ENCODE results near the gene FXYD6.

FXYD6 gene

GRCh38 chr11:117892651-117893050, 16.2 kb upstream of the FXYD6 start:
- Mint-ChIP-seq H3K27me3 (peaks cover 45% of the 10 kb centered on the region), H3K9me3 (no peaks in the 10 kb centered on the region), H3K36me3 (ENCODE audit: insufficient read depth) (no peaks in the 10 kb centered on the region), H3K27ac (ENCODE audit: low read depth) (no peak overlapping the region), H3K4me3 (no peak overlapping the region), H3K4me1 (no peaks in the 10 kb centered on the region)
- no peak for ATAC-seq (replicated peaks; ENCODE audit: extremely low read depth, poor library complexity, severe bottlenecking)
- no peak for DNase-seq (ENCODE audit: low spot score in 2 of 2)

- no peak overlapping the region for H3K27ac Mint-ChIP-seq (ENCODE audit: low read depth)
- no peaks in the 10 kb centered on the region for H3K4me1 Mint-ChIP-seq
- ATAC-seq (replicated peaks; ENCODE audit: extremely low read depth, poor library complexity, severe bottlenecking): no peak
Observed at GRCh38 chr11:117891362-117891761, 14.9 kb upstream of the FXYD6 start.

GRCh38 chr11:117888139-117888566, 11.7 kb upstream of the FXYD6 start:
- Mint-ChIP-seq H3K27me3 (peaks cover 15% of the 10 kb centered on the region), H3K4me3 (no peak overlapping the region), H3K36me3 (ENCODE audit: insufficient read depth) (no peaks in the 10 kb centered on the region), H3K4me1 (no peaks in the 10 kb centered on the region), H3K27ac (ENCODE audit: low read depth) (no peak overlapping the region), H3K9me3 (no peaks in the 10 kb centered on the region)
- ATAC-seq (replicated peaks; ENCODE audit: extremely low read depth, poor library complexity, severe bottlenecking): no peak
- DNase-seq (ENCODE audit: low spot score in 2 of 2): no peak

More at GRCh38 chr11:117891362-117891761, 14.9 kb upstream of the FXYD6 start:
- Mint-ChIP-seq H3K27me3 (peaks cover 38% of the 10 kb centered on the region), H3K4me3 (no peak overlapping the region), H3K9me3 (no peaks in the 10 kb centered on the region), H3K36me3 (ENCODE audit: insufficient read depth) (no peaks in the 10 kb centered on the region)
- no peak for DNase-seq (ENCODE audit: low spot score in 2 of 2)

- ATAC-seq (replicated peaks; ENCODE audit: extremely low read depth, poor library complexity, severe bottlenecking) (no peak), DNase-seq (ENCODE audit: low spot score in 2 of 2) (no peak)
- H3K4me1 Mint-ChIP-seq: no peaks in the 10 kb centered on the region
- no peaks in the 10 kb centered on the region for H3K9me3 Mint-ChIP-seq
- H3K4me3 Mint-ChIP-seq: no peak overlapping the region
- no peak overlapping the region for H3K27ac Mint-ChIP-seq (ENCODE audit: low read depth)
- peaks cover 16% of the 10 kb centered on the region for H3K27me3 Mint-ChIP-seq
- H3K36me3 Mint-ChIP-seq (ENCODE audit: insufficient read depth): no peaks in the 10 kb centered on the region
Observed at GRCh38 chr11:117887431-117888138, 11.1 kb upstream of the FXYD6 start.

- no peaks in the 10 kb centered on the region for H3K4me1 Mint-ChIP-seq
- H3K36me3 Mint-ChIP-seq (ENCODE audit: insufficient read depth): no peaks in the 10 kb centered on the region
- no peaks in the 10 kb centered on the region for H3K9me3 Mint-ChIP-seq
- DNase-seq (ENCODE audit: low spot score in 2 of 2) (no peak), ATAC-seq (replicated peaks; ENCODE audit: extremely low read depth, poor library complexity, severe bottlenecking) (no peak)
- H3K27ac Mint-ChIP-seq (ENCODE audit: low read depth): no peak overlapping the region
- peaks cover 34% of the 10 kb centered on the region for H3K27me3 Mint-ChIP-seq
- no peak overlapping the region for H3K4me3 Mint-ChIP-seq
Observed at GRCh38 chr11:117885777-117886176, 9.3 kb upstream of the FXYD6 start.

GRCh38 chr11:117884994-117885393, 8.5 kb upstream of the FXYD6 start:
- Mint-ChIP-seq H3K27me3 (peaks cover 42% of the 10 kb centered on the region), H3K27ac (ENCODE audit: low read depth) (no peak overlapping the region), H3K9me3 (no peaks in the 10 kb centered on the region), H3K4me1 (no peaks in the 10 kb centered on the region), H3K36me3 (ENCODE audit: insufficient read depth) (no peaks in the 10 kb centered on the region), H3K4me3 (no peak overlapping the region)
- DNase-seq (ENCODE audit: low spot score in 2 of 2): no peak
- ATAC-seq (replicated peaks; ENCODE audit: extremely low read depth, poor library complexity, severe bottlenecking): no peak

GRCh38 chr11:117883063-117883462, 6.6 kb upstream of the FXYD6 start:
- Mint-ChIP-seq H3K4me3 (no peak overlapping the region), H3K36me3 (ENCODE audit: insufficient read depth) (no peaks in the 10 kb centered on the region), H3K27me3 (peaks cover 52% of the 10 kb centered on the region), H3K27ac (ENCODE audit: low read depth) (no peak overlapping the region), H3K4me1 (no peaks in the 10 kb centered on the region), H3K9me3 (no peaks in the 10 kb centered on the region)
- DNase-seq (ENCODE audit: low spot score in 2 of 2): no peak
- ATAC-seq (replicated peaks; ENCODE audit: extremely low read depth, poor library complexity, severe bottlenecking): no peak

- Mint-ChIP-seq H3K9me3 (no peaks in the 10 kb centered on the region), H3K4me1 (no peaks in the 10 kb centered on the region), H3K36me3 (ENCODE audit: insufficient read depth) (no peaks in the 10 kb centered on the region), H3K27ac (ENCODE audit: low read depth) (no peak overlapping the region), H3K27me3 (peaks cover 53% of the 10 kb centered on the region), H3K4me3 (no peak overlapping the region)
- no peak for ATAC-seq (replicated peaks; ENCODE audit: extremely low read depth, poor library complexity, severe bottlenecking)
- DNase-seq (ENCODE audit: low spot score in 2 of 2): no peak
Observed at GRCh38 chr11:117882311-117882905, 6.0 kb upstream of the FXYD6 start.

GRCh38 chr11:117881217-117881616, 4.8 kb upstream of the FXYD6 start:
- Mint-ChIP-seq H3K4me1 (peaks cover 2% of the 10 kb centered on the region), H3K27me3 (peaks cover 65% of the 10 kb centered on the region), H3K36me3 (ENCODE audit: insufficient read depth) (no peaks in the 10 kb centered on the region), H3K9me3 (no peaks in the 10 kb centered on the region), H3K4me3 (no peak overlapping the region), H3K27ac (ENCODE audit: low read depth) (no peak overlapping the region)
- DNase-seq (ENCODE audit: low spot score in 2 of 2): no peak
- ATAC-seq (replicated peaks; ENCODE audit: extremely low read depth, poor library complexity, severe bottlenecking): no peak

- H3K4me1 Mint-ChIP-seq: peaks cover 12% of the 10 kb centered on the region
- peaks cover 2% of the 10 kb centered on the region for H3K36me3 Mint-ChIP-seq (ENCODE audit: insufficient read depth)
- no peak overlapping the region for H3K27ac Mint-ChIP-seq (ENCODE audit: low read depth)
- no peak for DNase-seq (ENCODE audit: low spot score in 2 of 2)
- no peak for ATAC-seq (replicated peaks; ENCODE audit: extremely low read depth, poor library complexity, severe bottlenecking)
- no peak overlapping the region for H3K4me3 Mint-ChIP-seq
- H3K27me3 Mint-ChIP-seq: peaks cover 79% of the 10 kb centered on the region
- no peaks in the 10 kb centered on the region for H3K9me3 Mint-ChIP-seq
Observed at GRCh38 chr11:117879516-117880480, 3.3 kb upstream of the FXYD6 start.

- Mint-ChIP-seq H3K27ac (ENCODE audit: low read depth) (no peak overlapping the region), H3K27me3 (peaks cover 87% of the 10 kb centered on the region), H3K4me1 (peaks cover 18% of the 10 kb centered on the region), H3K9me3 (no peaks in the 10 kb centered on the region), H3K4me3 (no peak overlapping the region), H3K36me3 (ENCODE audit: insufficient read depth) (peaks cover 2% of the 10 kb centered on the region)
- ATAC-seq (replicated peaks; ENCODE audit: extremely low read depth, poor library complexity, severe bottlenecking) (no peak), DNase-seq (ENCODE audit: low spot score in 2 of 2) (no peak)
Observed at GRCh38 chr11:117878939-117879475, 2.5 kb upstream of the FXYD6 start.

- DNase-seq (ENCODE audit: low spot score in 2 of 2) (no peak), ATAC-seq (replicated peaks; ENCODE audit: extremely low read depth, poor library complexity, severe bottlenecking) (no peak)
- H3K27ac Mint-ChIP-seq (ENCODE audit: low read depth): no peak overlapping the region
- H3K27me3 Mint-ChIP-seq: peaks cover 93% of the 10 kb centered on the region
- H3K4me3 Mint-ChIP-seq: no peak overlapping the region
- peaks cover 23% of the 10 kb centered on the region for H3K4me1 Mint-ChIP-seq
- no peaks in the 10 kb centered on the region for H3K9me3 Mint-ChIP-seq
- H3K36me3 Mint-ChIP-seq (ENCODE audit: insufficient read depth): peaks cover 2% of the 10 kb centered on the region
Observed at GRCh38 chr11:117878314-117878938, 2.0 kb upstream of the FXYD6 start.
